NT2/D1 (cell line): ENCODE results near the gene TCP11.
"Not testable (repeated sequence)": the region's sequence is repeated elsewhere in the genome, so short reads cannot be mapped to it uniquely, and the experiment has no call there.

Experiments used
- DNase-seq: peaks from one replicate; pipeline ENCODE4 v3.0.0-alpha.2; 2011; ENCODE audit warnings: low read depth, low spot score
- H3K27me3 ChIP-seq: 2 replicates; pipeline ENCODE4 v1.6.0; 2011; ENCODE audit warnings: mild to moderate bottlenecking; ENCODE audit not compliant: insufficient read length, insufficient read depth
- H3K36me3 ChIP-seq: 2 replicates; pipeline ENCODE4 v1.6.1; 2011; ENCODE audit warnings: mild to moderate bottlenecking, low read length, mixed read lengths; ENCODE audit not compliant: insufficient read depth, insufficient read length
- H3K4me1 ChIP-seq: 2 replicates; pipeline ENCODE4 v1.5.1; 2011; ENCODE audit not compliant: insufficient read depth, insufficient read length
- H3K4me3 ChIP-seq: 2 replicates; pipeline ENCODE4 v1.5.1; 2011; ENCODE audit warnings: low read depth; ENCODE audit not compliant: insufficient read length
- H3K9ac ChIP-seq: 2 replicates; pipeline ENCODE4 v1.6.0; 2011; ENCODE audit warnings: low read depth; ENCODE audit not compliant: insufficient read length
- H3K9me3 ChIP-seq: 2 replicates; pipeline ENCODE4 v1.5.1; 2011; ENCODE audit warnings: mild to moderate bottlenecking, low read length; ENCODE audit not compliant: insufficient read depth
- SUZ12 ChIP-seq: IDR thresholded peaks from 2 replicates; pipeline ENCODE4 v1.6.1; 2011; ENCODE audit not compliant: insufficient read length, insufficient read depth; ENCODE audit errors: extremely low read depth
- YY1 ChIP-seq: IDR thresholded peaks from 2 replicates; pipeline ENCODE4 v1.6.1; 2011; ENCODE audit not compliant: insufficient read length, insufficient read depth
- ZNF274 ChIP-seq: IDR thresholded peaks from 2 replicates; pipeline ENCODE4 v1.6.1; 2011; ENCODE audit warnings: mild to moderate bottlenecking, low read depth, low read length

The TCP11 gene

DNA sequence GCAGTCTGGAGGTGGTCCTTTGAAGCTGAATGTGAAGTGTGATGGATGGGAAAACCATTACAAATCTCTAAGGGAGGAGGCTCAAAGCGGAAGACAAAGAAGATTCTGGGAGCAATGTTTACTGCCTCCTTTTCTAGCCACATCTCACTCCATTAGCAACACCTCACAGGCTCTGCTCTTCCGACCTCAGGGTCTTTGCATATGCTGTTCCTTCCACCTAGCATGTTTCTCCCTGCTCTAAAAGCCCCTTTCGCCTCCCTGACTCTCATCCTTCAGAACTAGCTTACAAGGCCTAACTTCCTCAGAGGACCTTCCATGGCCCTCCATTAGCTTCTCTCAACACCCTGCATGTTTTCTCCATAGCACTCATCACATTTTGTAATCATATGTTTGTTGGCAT lies 4.6 kb upstream of the TCP11 start:
- Histone ChIP-seq H3K9ac (no peak overlapping the region), H3K4me1 (peaks cover 6% of the 10 kb centered on the region), H3K9me3 (no peaks in the 10 kb centered on the region), H3K36me3 (no peaks in the 10 kb centered on the region), H3K4me3 (no peak overlapping the region), H3K27me3 (no peaks in the 10 kb centered on the region)
- TF ChIP-seq SUZ12 (no peak), YY1 (no peak), ZNF274 (no peak)
- no peak for DNase-seq

DNA sequence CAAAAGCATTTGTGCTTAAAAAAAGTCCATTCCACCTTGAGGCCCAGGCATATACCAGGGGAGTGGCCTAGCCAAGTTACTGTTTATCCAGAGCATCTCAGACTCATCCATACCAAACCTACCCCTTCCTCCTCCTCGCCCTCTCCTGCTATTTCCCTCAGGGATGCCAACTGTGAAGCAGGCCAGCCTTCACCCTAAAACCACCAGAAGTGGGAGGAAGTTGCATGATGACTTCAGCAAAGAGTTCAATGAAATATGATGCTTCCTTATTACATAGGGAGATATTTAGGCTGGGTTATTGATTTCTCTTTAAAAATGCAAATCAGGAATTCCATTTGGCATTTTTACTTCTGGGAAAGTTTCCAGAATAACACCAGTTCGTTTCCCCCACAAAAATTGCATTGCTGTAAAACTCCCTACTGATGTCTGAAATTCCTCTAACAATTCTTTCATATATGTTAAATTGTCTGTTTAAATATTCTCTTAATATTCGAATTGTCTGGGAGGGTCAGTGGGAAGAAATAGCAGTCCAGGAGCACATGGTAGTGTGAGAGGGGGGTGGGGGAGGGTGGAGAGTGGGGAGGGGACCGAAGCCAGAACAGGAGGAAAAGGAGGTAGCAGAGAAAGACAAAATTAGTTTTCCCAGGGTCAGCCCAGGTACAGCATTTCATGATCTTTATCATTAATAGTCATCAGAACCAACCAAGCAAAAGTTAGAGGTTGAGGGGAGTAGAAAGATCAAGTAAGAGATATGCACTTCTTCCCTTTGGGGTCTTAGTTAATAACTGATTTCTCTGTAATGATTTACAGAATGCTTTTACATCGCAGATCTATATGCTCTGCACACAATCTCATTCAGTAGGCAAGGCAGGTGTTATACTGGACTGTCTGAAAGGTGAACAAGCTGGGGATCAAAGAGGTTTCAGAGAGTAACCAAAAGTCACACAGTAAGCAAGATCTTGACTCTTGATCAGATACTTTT lies 1.7 kb upstream of the TCP11 start:
- no peak overlapping the region for H3K9ac ChIP-seq
- H3K9me3 ChIP-seq: no peaks in the 10 kb centered on the region
- DNase-seq: no peak
- TF ChIP-seq ZNF274 (no peak), SUZ12 (no peak), YY1 (no peak)
- H3K36me3 ChIP-seq: no peaks in the 10 kb centered on the region
- H3K4me1 ChIP-seq: peaks cover 3% of the 10 kb centered on the region
- no peak overlapping the region for H3K4me3 ChIP-seq
- H3K27me3 ChIP-seq: no peaks in the 10 kb centered on the region

DNA sequence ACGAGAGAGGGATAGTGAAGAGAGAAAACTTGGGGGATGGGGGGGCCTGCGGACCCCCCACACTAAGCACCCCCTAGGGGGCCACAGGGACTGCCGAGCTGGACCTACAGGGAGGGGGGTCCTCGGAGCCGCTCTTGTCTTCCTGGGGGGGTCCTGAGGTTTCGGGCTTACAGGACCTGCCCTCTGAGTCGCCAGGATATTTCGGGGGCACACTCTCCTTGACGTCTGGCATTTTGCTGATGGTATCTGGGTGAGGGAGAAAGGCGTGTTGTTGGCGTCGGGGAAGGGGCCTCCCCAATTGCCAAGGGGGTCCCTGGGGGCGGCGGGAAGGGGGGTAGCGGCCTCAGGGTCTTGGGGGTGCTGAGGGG lies 516 bp downstream of the TCP11 start:
- Histone ChIP-seq H3K36me3 (no peaks in the 10 kb centered on the region), H3K9me3 (no peaks in the 10 kb centered on the region), H3K4me1 (no peaks in the 10 kb centered on the region), H3K27me3 (no peaks in the 10 kb centered on the region), H3K4me3 (no peak overlapping the region), H3K9ac (no peak overlapping the region)
- DNase-seq: no peak
- TF ChIP-seq YY1 (no peak), SUZ12 (no peak), ZNF274 (no peak)

- H3K4me1 ChIP-seq: no peaks in the 10 kb centered on the region
- no peak overlapping the region for H3K4me3 ChIP-seq
- H3K27me3 ChIP-seq: no peaks in the 10 kb centered on the region
- DNase-seq: peak; percentile 42
- no peaks in the 10 kb centered on the region for H3K9me3 ChIP-seq
- no peaks in the 10 kb centered on the region for H3K36me3 ChIP-seq
- TF ChIP-seq SUZ12 (no peak), YY1 (no peak), ZNF274 (no peak)
- no peak overlapping the region for H3K9ac ChIP-seq
These were observed 1.1 kb downstream of the TCP11 start for GRCh38 chr6:35139924-35140638.

DNA sequence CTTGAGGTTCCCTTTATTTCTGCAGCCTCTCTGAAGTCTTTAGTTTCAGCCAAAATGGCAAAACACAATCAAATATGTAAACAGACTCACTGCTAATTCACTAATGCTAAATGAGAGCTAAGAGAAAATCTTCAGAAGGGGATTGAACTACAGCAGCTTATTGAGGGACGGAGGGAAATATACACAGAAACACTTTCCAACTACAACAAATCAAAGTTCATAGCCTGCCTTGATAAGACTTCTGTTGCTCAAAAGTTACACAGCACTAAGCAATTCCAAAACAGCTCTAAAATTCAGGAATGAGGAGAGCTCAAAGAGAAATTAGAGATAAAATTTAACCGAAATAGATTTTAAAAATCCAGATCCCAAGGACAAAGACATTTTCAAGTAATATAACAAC lies 1.7 kb downstream of the TCP11 start:
- no peak overlapping the region for H3K4me3 ChIP-seq
- no peaks in the 10 kb centered on the region for H3K9me3 ChIP-seq
- H3K9ac ChIP-seq: no peak overlapping the region
- DNase-seq: no peak
- H3K36me3 ChIP-seq: no peaks in the 10 kb centered on the region
- no peaks in the 10 kb centered on the region for H3K27me3 ChIP-seq
- TF ChIP-seq SUZ12: no peak
- TF ChIP-seq YY1: no peak
- no peak for TF ChIP-seq ZNF274
- H3K4me1 ChIP-seq: no peaks in the 10 kb centered on the region

DNA sequence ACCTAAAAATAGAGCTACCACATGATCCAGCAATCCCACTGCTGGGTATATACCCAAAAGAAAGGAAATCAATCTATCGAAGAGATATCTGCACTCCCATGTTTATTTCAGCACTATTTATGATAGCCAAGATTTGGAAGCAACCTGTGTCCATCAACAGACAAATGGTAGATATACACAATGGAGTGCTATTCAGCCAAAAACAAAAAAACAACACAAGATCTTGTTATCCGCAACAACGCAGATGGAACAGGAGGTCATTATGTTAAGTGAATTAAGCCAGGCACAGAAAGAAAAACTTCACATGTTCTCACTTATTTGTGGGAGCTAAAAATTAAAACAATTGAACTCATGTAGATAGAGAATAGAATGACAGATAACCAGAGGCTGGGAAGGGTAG lies 2.9 kb downstream of the TCP11 start:
- not testable (repeated sequence) for H3K9ac ChIP-seq, H3K9me3 ChIP-seq, H3K4me1 ChIP-seq

GRCh38 chr6:35136185-35136584 lies 5.0 kb downstream of the TCP11 start:
- Histone ChIP-seq H3K4me3 (no peak overlapping the region), H3K27me3 (no peaks in the 10 kb centered on the region), H3K36me3 (no peaks in the 10 kb centered on the region), H3K4me1 (no peaks in the 10 kb centered on the region), H3K9me3 (no peaks in the 10 kb centered on the region), H3K9ac (no peak overlapping the region)
- DNase-seq: no peak
- TF ChIP-seq YY1: no peak
- no peak for TF ChIP-seq SUZ12
- no peak for TF ChIP-seq ZNF274

More for the DNA sequence above, 2.9 kb downstream of the TCP11 start:
- H3K27me3 ChIP-seq, DNase-seq, H3K4me3 ChIP-seq, H3K36me3 ChIP-seq: not testable (repeated sequence)
